Endothelial cell of umbilical vein (primary cell): Measurements from ENCODE around the gene PPP1R3G. TPM values are rescaled to one million over a fixed set of nuclear protein-coding genes. Genes with fewer than 3 reads are reported as not detected.

Experiments
- BruUV-seq: library from RNA; stranded (reverse); fragments of 400-500 nt; replicated peaks from 2 replicates; lab custom pipeline; 2021; lab: Mats Ljungman, UMichigan
- CTCF ChIA-PET: fragments of 300-600, 350-600 bp; sonication (Branson Sonifier 250); formaldehyde crosslinking; loops from one replicate; lab custom pipeline; 2021; ENCODE audit warnings: antibody characterized with exemption, inconsistent platforms; lab: Charles Lee
- POLR2A ChIA-PET: fragments of 300-600, 350-600 bp; sonication (Branson Sonifier 250); formaldehyde crosslinking; loops from one replicate; lab custom pipeline; 2021; ENCODE audit warnings: antibody characterized with exemption, inconsistent platforms; lab: Charles Lee
- DNase-seq: peaks from one replicate; pipeline ENCODE4 v3.0.0-alpha.2; 2011; ENCODE audit warnings: low read depth, low spot score
- FAIRE-seq: peaks from 2 replicates; lab custom pipeline; 2011; peaks lifted over from hg19 to GRCh38; lab: Jason Lieb, UNC
- H2AFZ ChIP-seq: 2 replicates; pipeline ENCODE4 v1.6.0; 2012; ENCODE audit warnings: low read depth, low read length, control low read depth, inconsistent platforms
- H3K27ac ChIP-seq: 2 replicates; pipeline ENCODE4 v1.5.1; 2011; ENCODE audit warnings: low read depth, mild to moderate bottlenecking, control low read depth, low read length, moderate library complexity; ENCODE audit not compliant: insufficient read depth
- H3K27me3 ChIP-seq, 2 experiments: 2 replicates each; pipeline versions ENCODE4 v1.6.0 to v1.6.1; 2011; ENCODE audit warnings: low read length in 2 of 2, mixed read lengths in 1 of 2; ENCODE audit not compliant: control insufficient read depth in 2 of 2, insufficient read depth in 2 of 2
- H3K36me3 ChIP-seq, 2 experiments: 2 replicates in 1 of 2; 3 replicates in 1 of 2; pipeline ENCODE4 v1.5.1; 2011; ENCODE audit warnings: low read length in 2 of 2, mild to moderate bottlenecking in 1 of 2, moderate library complexity in 1 of 2; ENCODE audit not compliant: control insufficient read depth in 2 of 2, insufficient read depth in 2 of 2; ENCODE audit errors: extremely low read depth in 1 of 2
- H3K4me1 ChIP-seq: 3 replicates; pipeline ENCODE4 v1.5.1; 2011; ENCODE audit warnings: mild to moderate bottlenecking, low read length; ENCODE audit not compliant: control insufficient read depth, insufficient read depth; ENCODE audit errors: extremely low read depth
- H3K4me2 ChIP-seq: 2 replicates; pipeline ENCODE4 v1.6.1; 2011; ENCODE audit warnings: low read length, control low read depth, mixed read lengths; ENCODE audit not compliant: insufficient read depth
- H3K4me3 ChIP-seq, 3 experiments: fragments of 200-600 bp in 1 of 3; sonication (generic), shearing (Covaris generic) in 1 of 3; replicated peaks in 1 of 3; 2 replicates each; pipeline ENCODE4 v1.5.1; 2011 to 2016; ENCODE audit warnings: control low read depth in 3 of 3, low read length in 3 of 3, mild to moderate bottlenecking in 2 of 3, inconsistent platforms in 1 of 3, low read depth in 1 of 3, moderate library complexity in 1 of 3; ENCODE audit not compliant: insufficient read depth in 1 of 3
- H3K79me2 ChIP-seq: 2 replicates; pipeline ENCODE4 v1.6.0; 2012; ENCODE audit warnings: low read length, inconsistent platforms; ENCODE audit not compliant: control insufficient read depth, insufficient read depth
- H3K9ac ChIP-seq: replicated peaks from 2 replicates; pipeline ENCODE3; 2011; ENCODE audit warnings: low read length, control low read depth; ENCODE audit not compliant: insufficient read depth; ENCODE audit errors: extremely low read depth
- H3K9me1 ChIP-seq: replicated peaks from 3 replicates; pipeline ENCODE4 v1.6.0; 2011; ENCODE audit warnings: mild to moderate bottlenecking, low read length; ENCODE audit not compliant: control insufficient read depth, insufficient read depth; ENCODE audit errors: extremely low read depth
- H3K9me3 ChIP-seq: replicated peaks from 2 replicates; pipeline ENCODE4 v1.5.1; 2012; ENCODE audit warnings: low read length, inconsistent platforms; ENCODE audit not compliant: control insufficient read depth, insufficient read depth
- H4K20me1 ChIP-seq: replicated peaks from 2 replicates; pipeline ENCODE3; 2011; ENCODE audit warnings: mild to moderate bottlenecking, low read length; ENCODE audit not compliant: control insufficient read depth, insufficient read depth; ENCODE audit errors: extremely low read depth
- CTCF ChIP-seq, 2 donors: IDR thresholded peaks; 1 replicate in 1 of 2; 2 replicates in 1 of 2; pipeline ENCODE4 v1.5.1; 2011; ENCODE audit warnings: low read length in 2 of 2, mild to moderate bottlenecking in 2 of 2, moderate library complexity in 2 of 2, control low read depth in 1 of 2, inconsistent platforms in 1 of 2, low read depth in 1 of 2; ENCODE audit not compliant: insufficient read depth in 1 of 2; ENCODE audit errors: extremely low read depth in 1 of 2
- EZH2 ChIP-seq: IDR thresholded peaks from 2 replicates; pipeline ENCODE4 v1.6.1; 2012; ENCODE audit warnings: borderline replicate concordance, low read depth, mild to moderate bottlenecking, moderate library complexity, low read length, inconsistent platforms; ENCODE audit not compliant: severe bottlenecking
- FOS ChIP-seq: IDR thresholded peaks from 2 replicates; pipeline ENCODE4 v1.6.1; 2011; ENCODE audit warnings: mild to moderate bottlenecking, low read length, moderate library complexity, borderline replicate concordance; ENCODE audit not compliant: insufficient read depth
- GATA2 ChIP-seq: IDR thresholded peaks from 2 replicates; pipeline ENCODE4 v1.7.0; 2011; ENCODE audit warnings: low read depth, mild to moderate bottlenecking, moderate library complexity, mixed read lengths, low read length; ENCODE audit not compliant: insufficient read length, insufficient read depth
- JUN ChIP-seq: IDR thresholded peaks from 2 replicates; pipeline ENCODE4 v1.6.1; 2011; ENCODE audit warnings: borderline replicate concordance, low read depth; ENCODE audit not compliant: insufficient read length, insufficient read depth
- MAX ChIP-seq: IDR thresholded peaks from 2 replicates; pipeline ENCODE4 v1.6.1; 2011; ENCODE audit not compliant: insufficient read depth, insufficient read length
- MYC ChIP-seq: IDR thresholded peaks from one replicate; pipeline ENCODE4 v1.6.1; 2011; ENCODE audit warnings: mild to moderate bottlenecking, low read depth, low read length
- POLR2A ChIP-seq: IDR thresholded peaks from 2 replicates; pipeline ENCODE4 v1.6.1; 2012; ENCODE audit warnings: low read depth, mild to moderate bottlenecking, control low read depth, low read length
- POLR2AphosphoS5 ChIP-seq: IDR thresholded peaks from 2 replicates; pipeline ENCODE4 v1.6.1; 2012; ENCODE audit warnings: low read depth, mild to moderate bottlenecking, control low read depth, low read length, moderate library complexity; ENCODE audit not compliant: insufficient read depth
- dilution Hi-C: fragments of 300-500 bp; cut with MboI; formaldehyde crosslinking; loops from one replicate; pipeline ENCODE4 v1.15.0; 2019; ENCODE audit warnings: low sequenced_read_pairs; ENCODE audit not compliant: extremely low pct_ligation_motif_present
- intact Hi-C: fragments of 100-400 bp; cut with micrococcal nuclease; formaldehyde crosslinking; loops from one replicate; pipeline ENCODE4 v1.10.0; 2022
- polyA plus RNA-seq, 4 experiments: library from polyadenylated mRNA; depleted of rRNA in 3 of 4; stranded (reverse) in 3 of 4; unstranded in 1 of 4; fragments of >200 nt; gene quantifications; 2 replicates each; pipeline versions ENCODE4 v1.2.1 to v1.2.3, GENCODE V29; 2011 to 2012; ENCODE audit warnings: missing spikeins in 1 of 4
- total RNA-seq: library from RNA; stranded (reverse); gene quantifications from 2 replicates; pipeline ENCODE4 v1.2.3, GENCODE V29; 2021

The PPP1R3G gene
- total and polyA plus RNA-seq, 2 donors (not counting 3 experiments of a cell fraction or from before 2014, with no cell fraction given): 0.04 to 0.09 TPM

- FAIRE-seq (no peak), DNase-seq (no peak)
- H2AFZ ChIP-seq: no peak overlapping the region
- no peaks in the 10 kb centered on the region for H4K20me1 ChIP-seq
- no peak overlapping the region for H3K4me3 ChIP-seq
- H3K79me2 ChIP-seq: no peaks in the 10 kb centered on the region
- BruUV-seq: no TSS peak
- no peaks in the 10 kb centered on the region for H3K9me1 ChIP-seq
- H3K4me2 ChIP-seq: no peak overlapping the region
- H3K9ac ChIP-seq: no peak overlapping the region
- intact Hi-C loops: no loop called here
- no peaks in the 10 kb centered on the region for H3K36me3 ChIP-seq
- no peaks in the 10 kb centered on the region for H3K9me3 ChIP-seq
- ChIA-PET CTCF (no interaction called here), POLR2A (no interaction called here)
- TF ChIP-seq EZH2 (no peak), CTCF (IDR thresholded peaks at IDR 0.05; ENCODE audit: extremely low read depth in 1 of 2, insufficient read depth in 1 of 2, low read depth in 1 of 2, low read length in 2 of 2) (no peak), JUN (no peak), MYC (no peak), POLR2AphosphoS5 (no peak), POLR2A (no peak), GATA2 (no peak), MAX (no peak), FOS (no peak)
- no peaks in the 10 kb centered on the region for H3K4me1 ChIP-seq
- dilution Hi-C loops: no loop called here
- H3K27ac ChIP-seq: no peak overlapping the region
- H3K27me3 ChIP-seq: no peaks in the 10 kb centered on the region
Observed at GRCh38 chr6:5122504-5123112, 37.5 kb downstream of the PPP1R3G start.
